ENCODE results near the gene ALMS1.

DNA sequence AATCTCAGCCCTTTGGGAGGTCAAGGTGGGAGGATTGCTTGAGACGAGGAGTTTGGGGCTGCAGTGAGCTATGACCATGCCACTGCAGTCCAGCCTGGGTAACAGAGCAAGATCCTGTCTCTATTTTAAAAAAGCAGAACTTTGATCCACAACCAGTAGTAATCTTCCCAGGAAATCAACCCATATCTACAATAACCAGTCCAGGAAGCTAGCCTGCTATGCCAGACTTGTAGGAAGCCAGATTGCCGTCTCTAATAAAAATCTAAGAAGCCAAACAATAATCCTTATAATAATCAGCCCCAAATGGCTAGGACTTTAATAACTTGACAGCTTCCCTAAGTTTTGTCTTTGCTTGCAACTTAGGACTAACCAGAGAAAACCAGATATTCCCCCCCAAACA lies 9.0 kb upstream of the ALMS1 start:
- TF ChIP-seq, protein P1, sequence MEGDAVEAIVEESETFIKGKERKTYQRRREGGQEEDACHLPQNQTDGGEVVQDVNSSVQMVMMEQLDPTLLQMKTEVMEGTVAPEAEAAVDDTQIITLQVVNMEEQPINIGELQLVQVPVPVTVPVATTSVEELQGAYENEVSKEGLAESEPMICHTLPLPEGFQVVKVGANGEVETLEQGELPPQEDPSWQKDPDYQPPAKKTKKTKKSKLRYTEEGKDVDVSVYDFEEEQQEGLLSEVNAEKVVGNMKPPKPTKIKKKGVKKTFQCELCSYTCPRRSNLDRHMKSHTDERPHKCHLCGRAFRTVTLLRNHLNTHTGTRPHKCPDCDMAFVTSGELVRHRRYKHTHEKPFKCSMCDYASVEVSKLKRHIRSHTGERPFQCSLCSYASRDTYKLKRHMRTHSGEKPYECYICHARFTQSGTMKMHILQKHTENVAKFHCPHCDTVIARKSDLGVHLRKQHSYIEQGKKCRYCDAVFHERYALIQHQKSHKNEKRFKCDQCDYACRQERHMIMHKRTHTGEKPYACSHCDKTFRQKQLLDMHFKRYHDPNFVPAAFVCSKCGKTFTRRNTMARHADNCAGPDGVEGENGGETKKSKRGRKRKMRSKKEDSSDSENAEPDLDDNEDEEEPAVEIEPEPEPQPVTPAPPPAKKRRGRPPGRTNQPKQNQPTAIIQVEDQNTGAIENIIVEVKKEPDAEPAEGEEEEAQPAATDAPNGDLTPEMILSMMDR (IDR thresholded peaks at IDR 0.05; ENCODE audit: low read depth, low read length, poor library complexity, severe bottlenecking): no peak
- no peak for TF ChIP-seq EZH2phosphoT487 (IDR thresholded peaks at IDR 0.05; ENCODE audit: borderline replicate concordance, low read length)

All from DOHH2 (cell line).